Prostate gland (tissue), 2 donors: ENCODE measurements around the gene USP51. TPM values are rescaled to one million over a fixed set of nuclear protein-coding genes. Genes with fewer than 3 reads are reported as not detected.
A peak's percentile ranks its signal among the peaks of the same experiment; 100 is the strongest.

ENCODE experiments used
- DNase-seq: peaks from one replicate; pipeline ENCODE4 v3.0.0-alpha.2; 2019; ENCODE audit warnings: low spot score
- H3K27ac ChIP-seq, 2 donors: fragments of 200-600 bp; sonication (generic); 2 replicates each; pipeline ENCODE4 v1.5.1; 2017 to 2019
- H3K27me3 ChIP-seq: fragments of 200-600 bp; sonication (generic); replicated peaks from 2 replicates; pipeline ENCODE4 v1.5.1; 2019; ENCODE audit not compliant: insufficient read depth
- H3K36me3 ChIP-seq, 2 donors: fragments of 200-600 bp; sonication (generic); 1 replicate in 1 of 2; 2 replicates in 1 of 2; pipeline versions ENCODE4 v1.5.1 to v1.8.1; 2017 to 2019
- H3K4me1 ChIP-seq: fragments of 200-600 bp; sonication (generic); replicated peaks from 2 replicates; pipeline ENCODE4 v1.5.1; 2019
- H3K4me3 ChIP-seq, 2 donors: fragments of 200-600 bp; sonication (generic); 2 replicates each; pipeline ENCODE4 v1.5.1; 2017 to 2019
- H3K9me3 ChIP-seq: fragments of 200-600 bp; sonication (generic); 2 replicates; pipeline ENCODE4 v1.5.1; 2017
- POLR2A ChIP-seq: fragments of 450-650 bp; IDR thresholded peaks from one replicate; pipeline ENCODE4 v1.6.1; 2016; ENCODE audit warnings: antibody characterized with exemption, mild to moderate bottlenecking
- POLR2AphosphoS5 ChIP-seq: sonication (generic); formaldehyde crosslinking; IDR thresholded peaks from one replicate; pipeline ENCODE4 v1.6.1; 2017; ENCODE audit warnings: antibody characterized with exemption
- WGBS: methylation state at CpG from one replicate; pipeline ENCODE4 v1.1.5; 2018; 5-methylcytosine and 5-hydroxymethylcytosine counted together
- intact Hi-C: fragments of 100-400 bp; cut with DNase I; formaldehyde crosslinking; loops from one replicate; pipeline ENCODE4 v1.14.2; 2022
- total RNA-seq, 2 donors: library from RNA; depleted of rRNA; stranded (reverse); fragments of >200 nt; gene quantifications; one replicate each; pipeline ENCODE4 v1.1.0, GENCODE V29; 2016
- TF ChIP-seq, protein P1 (sequence below), 4 experiments: fragments of 200-600 bp in 2 of 4; fragments of 450-650 bp in 2 of 4; sonication (generic) in 2 of 4; IDR thresholded peaks; 1 replicate in 3 of 4; 2 replicates in 1 of 4; pipeline ENCODE4 v1.5.1; 2016 to 2019; ENCODE audit warnings: antibody characterized with exemption in 4 of 4, mild to moderate bottlenecking in 2 of 4, moderate library complexity in 2 of 4

Gene USP51
- total RNA-seq, 2 donors from 2014 or later: 1.0 to 8.5 TPM

DNA sequence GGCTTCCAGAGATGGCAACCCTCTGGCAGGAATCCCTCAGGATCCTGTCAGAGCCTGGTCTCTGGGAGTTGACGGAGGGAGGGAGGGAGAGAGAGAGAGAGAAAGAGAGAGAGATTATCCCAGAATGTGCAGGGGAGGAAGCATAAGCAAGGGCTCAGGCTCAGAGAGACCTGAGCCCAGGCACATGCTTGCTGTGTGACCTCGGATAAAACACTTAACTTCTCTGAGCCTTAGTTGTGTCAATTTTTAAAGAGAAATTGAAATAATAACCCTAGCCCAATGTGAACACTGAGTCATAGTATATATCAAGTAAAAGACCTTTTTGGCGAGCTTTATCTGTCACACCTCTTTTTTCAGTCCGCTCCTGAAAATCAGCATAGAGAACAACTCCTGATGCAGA lies 473 bp upstream of the USP51 start:
- no peaks in the 10 kb centered on the region for H3K36me3 ChIP-seq
- WGBS: 42% methylated on average over 4 of the region's 4 CpGs
- H3K27me3 ChIP-seq: no peaks in the 10 kb centered on the region
- H3K4me1 ChIP-seq: no peaks in the 10 kb centered on the region
- TF ChIP-seq POLR2A (no peak), POLR2AphosphoS5 (no peak)
- TF ChIP-seq, protein P1, sequence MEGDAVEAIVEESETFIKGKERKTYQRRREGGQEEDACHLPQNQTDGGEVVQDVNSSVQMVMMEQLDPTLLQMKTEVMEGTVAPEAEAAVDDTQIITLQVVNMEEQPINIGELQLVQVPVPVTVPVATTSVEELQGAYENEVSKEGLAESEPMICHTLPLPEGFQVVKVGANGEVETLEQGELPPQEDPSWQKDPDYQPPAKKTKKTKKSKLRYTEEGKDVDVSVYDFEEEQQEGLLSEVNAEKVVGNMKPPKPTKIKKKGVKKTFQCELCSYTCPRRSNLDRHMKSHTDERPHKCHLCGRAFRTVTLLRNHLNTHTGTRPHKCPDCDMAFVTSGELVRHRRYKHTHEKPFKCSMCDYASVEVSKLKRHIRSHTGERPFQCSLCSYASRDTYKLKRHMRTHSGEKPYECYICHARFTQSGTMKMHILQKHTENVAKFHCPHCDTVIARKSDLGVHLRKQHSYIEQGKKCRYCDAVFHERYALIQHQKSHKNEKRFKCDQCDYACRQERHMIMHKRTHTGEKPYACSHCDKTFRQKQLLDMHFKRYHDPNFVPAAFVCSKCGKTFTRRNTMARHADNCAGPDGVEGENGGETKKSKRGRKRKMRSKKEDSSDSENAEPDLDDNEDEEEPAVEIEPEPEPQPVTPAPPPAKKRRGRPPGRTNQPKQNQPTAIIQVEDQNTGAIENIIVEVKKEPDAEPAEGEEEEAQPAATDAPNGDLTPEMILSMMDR (IDR thresholded peaks at IDR 0.05): no peak
- no peaks in the 10 kb centered on the region for H3K9me3 ChIP-seq
- H3K27ac ChIP-seq: peak overlapping the region; percentile 89 to 94
- no peak for DNase-seq
- intact Hi-C loops: no loop called here
- peak overlapping the region; percentile 53 to 55 for H3K4me3 ChIP-seq

DNA sequence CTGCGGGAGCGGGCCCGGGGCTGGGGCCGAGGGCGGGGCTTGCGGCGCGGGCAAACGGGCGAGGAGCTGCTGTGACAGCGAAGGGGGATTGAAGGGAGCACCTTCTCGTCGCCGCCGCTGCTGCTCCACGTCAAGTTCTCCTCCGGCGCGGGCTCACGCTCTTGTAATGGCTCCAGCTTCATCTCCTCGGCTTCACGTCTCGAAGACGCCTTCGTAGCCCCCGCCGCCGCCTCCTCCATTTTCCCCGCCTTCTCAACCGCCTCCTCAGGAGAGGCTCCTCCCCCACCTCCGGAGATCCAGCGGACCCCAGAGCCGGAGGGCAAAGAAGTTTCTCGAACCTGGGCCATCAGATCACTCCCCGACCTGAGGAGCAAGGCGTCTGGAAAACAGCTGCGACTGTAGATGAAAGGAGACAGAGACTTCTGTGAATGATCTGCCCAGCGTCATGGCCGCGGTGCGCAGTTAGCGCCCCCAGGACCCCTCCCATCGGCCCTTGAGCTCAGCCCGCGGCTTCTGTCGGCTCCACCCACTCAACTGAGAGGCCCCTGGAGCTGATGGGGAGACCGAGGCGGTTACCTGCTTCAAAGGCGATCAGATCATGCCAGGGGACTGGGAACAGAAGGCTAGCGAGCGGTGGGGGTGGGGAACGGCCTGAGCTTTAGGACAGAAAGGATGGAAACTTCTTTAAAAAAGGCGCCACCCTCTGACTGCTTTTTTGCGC lies 895 bp downstream of the USP51 start:
- H3K27ac ChIP-seq: peak overlapping the region; percentile 89 to 94
- intact Hi-C loops: no loop called here
- WGBS: 1% methylated on average over 45 of the region's 54 CpGs
- peak; percentile 58 for DNase-seq
- H3K4me1 ChIP-seq: no peaks in the 10 kb centered on the region
- no peaks in the 10 kb centered on the region for H3K27me3 ChIP-seq
- H3K9me3 ChIP-seq: no peaks in the 10 kb centered on the region
- peak overlapping the region; percentile 53 to 55 for H3K4me3 ChIP-seq
- no peaks in the 10 kb centered on the region for H3K36me3 ChIP-seq
- peak; percentile 35 for TF ChIP-seq POLR2A
- TF ChIP-seq, protein P1 (IDR thresholded peaks at IDR 0.05): no peak
- no peak for TF ChIP-seq POLR2AphosphoS5

DNA sequence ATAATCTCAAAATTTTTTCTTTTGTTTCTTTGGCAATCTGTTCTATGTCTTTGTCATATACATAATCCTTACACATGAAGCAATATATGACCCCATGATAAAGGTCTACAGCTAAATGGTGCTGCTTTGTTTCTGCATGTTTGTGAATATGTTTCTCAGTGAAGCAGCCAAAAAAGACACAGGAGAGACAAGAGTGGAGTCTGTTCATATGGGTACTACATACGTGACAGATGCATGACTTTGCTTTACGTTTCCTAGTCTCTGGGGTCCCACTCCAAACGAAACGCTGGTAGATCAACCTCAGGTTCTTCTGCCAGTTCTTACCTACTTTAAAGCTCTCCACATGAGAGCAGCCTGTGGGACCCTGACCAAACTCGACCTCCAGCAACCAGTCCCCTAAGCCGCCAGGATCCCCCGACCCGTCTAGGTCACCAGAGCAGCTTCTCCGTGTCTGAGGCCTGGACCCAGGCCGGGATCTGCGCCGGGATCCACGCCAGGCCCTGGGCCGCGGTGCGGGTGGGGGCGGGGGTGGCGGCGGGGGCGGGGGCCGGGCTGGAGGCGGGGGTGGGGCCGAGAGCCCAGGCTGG lies 1.5 kb downstream of the USP51 start:
- TF ChIP-seq POLR2A: no peak
- no peak for TF ChIP-seq POLR2AphosphoS5
- TF ChIP-seq, protein P1 (IDR thresholded peaks at IDR 0.05): no peak
- H3K36me3 ChIP-seq: no peaks in the 10 kb centered on the region
- no peak for DNase-seq
- no peaks in the 10 kb centered on the region for H3K4me1 ChIP-seq
- WGBS: 9% methylated on average over 9 of the region's 23 CpGs
- H3K9me3 ChIP-seq: no peaks in the 10 kb centered on the region
- no peaks in the 10 kb centered on the region for H3K27me3 ChIP-seq
- H3K27ac ChIP-seq: peak overlapping the region; percentile 89 to 94
- intact Hi-C loops: no loop called here
- H3K4me3 ChIP-seq: peak overlapping the region; percentile 53 to 55

DNA sequence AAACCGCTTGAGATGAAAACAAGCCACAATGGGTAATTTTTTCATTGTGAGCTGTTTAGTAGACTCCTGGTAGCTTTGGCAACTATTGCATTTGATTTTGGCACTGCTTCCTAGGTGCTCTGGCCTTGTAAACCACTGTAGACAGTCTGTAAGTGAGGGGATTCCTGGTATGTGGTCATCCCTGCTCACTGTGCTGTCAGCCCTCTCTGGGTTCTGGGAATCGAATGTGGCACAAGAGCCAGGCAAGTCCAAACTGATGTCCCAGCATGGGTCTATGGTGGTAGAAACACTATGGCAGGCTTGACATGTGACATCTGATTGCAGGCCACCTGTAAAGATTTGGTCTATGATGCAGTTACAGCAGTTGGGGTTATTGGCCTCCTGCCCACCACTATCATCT lies 2.5 kb downstream of the USP51 start:
- TF ChIP-seq, protein P1 (IDR thresholded peaks at IDR 0.05): no peak
- TF ChIP-seq POLR2A (no peak), POLR2AphosphoS5 (no peak)
- intact Hi-C loops: no loop called here
- Histone ChIP-seq H3K4me3 (no peak overlapping the region), H3K36me3 (no peaks in the 10 kb centered on the region), H3K9me3 (no peaks in the 10 kb centered on the region), H3K27me3 (no peaks in the 10 kb centered on the region), H3K4me1 (no peaks in the 10 kb centered on the region), H3K27ac (no peak overlapping the region)
- WGBS: 86% methylated on average over 2 of the region's 2 CpGs
- DNase-seq: no peak

DNA sequence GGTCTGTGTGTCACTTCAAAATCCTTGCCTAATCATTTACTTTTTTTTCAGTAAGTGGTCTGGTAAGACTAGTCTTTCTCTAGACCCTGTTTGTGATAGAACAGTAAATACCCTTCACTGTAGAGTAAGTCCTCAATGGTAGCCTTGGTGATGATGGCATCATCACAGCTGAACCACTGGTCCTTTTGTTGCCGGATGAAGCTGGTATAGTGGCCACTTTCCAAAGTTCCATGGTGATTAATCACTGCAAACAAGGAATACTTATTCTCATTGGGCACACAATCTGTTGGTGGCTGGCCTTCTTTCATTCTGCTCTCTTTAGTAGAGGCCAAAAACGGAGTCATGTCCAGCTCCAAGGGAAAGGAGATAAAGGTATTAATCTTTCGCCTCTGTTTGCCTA lies 2.9 kb downstream of the USP51 start:
- no peaks in the 10 kb centered on the region for H3K36me3 ChIP-seq
- no peak for DNase-seq
- intact Hi-C loops: no loop called here
- no peaks in the 10 kb centered on the region for H3K9me3 ChIP-seq
- H3K27ac ChIP-seq: no peak overlapping the region
- 69% methylated on average over 3 of the region's 3 CpGs for WGBS
- no peak for TF ChIP-seq POLR2A
- TF ChIP-seq, protein P1 (IDR thresholded peaks at IDR 0.05): no peak
- TF ChIP-seq POLR2AphosphoS5: no peak
- H3K4me1 ChIP-seq: no peaks in the 10 kb centered on the region
- no peaks in the 10 kb centered on the region for H3K27me3 ChIP-seq
- no peak overlapping the region for H3K4me3 ChIP-seq
